Stimulated activated CD8-positive, alpha-beta memory T cell treated with anti-CD3 and anti-CD28 coated beads, Interleukin-7, amount 100 ng/mL, for 24 hours (primary cell): ENCODE results near the gene SALL4.
"Not testable (repeated sequence)": the region's sequence is repeated elsewhere in the genome, so short reads cannot be mapped to it uniquely, and the experiment has no call there.

Experiments used
- DNase-seq: peaks from one replicate; pipeline ENCODE4 v3.0.0-alpha.2; 2020; ENCODE audit warnings: low read depth

Gene SALL4

DNA sequence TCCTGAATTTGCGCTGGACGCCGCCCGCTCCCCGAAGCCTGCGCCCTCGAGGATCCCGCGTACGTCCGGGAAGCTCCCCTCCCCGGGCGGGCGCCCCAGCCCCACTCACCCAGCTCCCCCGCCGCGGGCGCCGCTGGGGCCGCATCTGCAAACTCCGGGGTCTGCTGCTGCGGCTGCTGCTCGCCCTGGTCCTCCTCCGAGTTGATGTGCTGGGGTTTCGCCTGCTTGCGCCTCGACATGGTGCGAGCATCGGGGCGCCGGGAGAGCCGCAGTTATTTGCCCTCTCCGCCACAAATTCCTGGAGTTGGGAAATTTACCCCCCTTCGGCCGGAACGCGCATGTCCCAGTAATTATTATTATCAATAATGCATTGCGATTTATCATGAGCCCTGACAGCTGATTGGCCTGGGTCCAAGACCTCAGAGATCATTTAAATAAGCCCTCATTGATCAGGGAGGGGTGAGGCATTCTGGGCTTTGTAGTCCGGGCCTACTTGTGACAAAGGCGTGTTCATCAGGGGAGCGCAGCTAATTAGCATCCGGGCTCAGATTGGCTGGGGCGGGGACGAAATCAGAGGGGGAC, at the start of gene SALL4:
TSS of gene SALL4 (minus strand) at position 352 of the 582 bp plus-strand sequence. CDS start at position 239, 113 bp downstream.
- DNase-seq = no peak

DNA sequence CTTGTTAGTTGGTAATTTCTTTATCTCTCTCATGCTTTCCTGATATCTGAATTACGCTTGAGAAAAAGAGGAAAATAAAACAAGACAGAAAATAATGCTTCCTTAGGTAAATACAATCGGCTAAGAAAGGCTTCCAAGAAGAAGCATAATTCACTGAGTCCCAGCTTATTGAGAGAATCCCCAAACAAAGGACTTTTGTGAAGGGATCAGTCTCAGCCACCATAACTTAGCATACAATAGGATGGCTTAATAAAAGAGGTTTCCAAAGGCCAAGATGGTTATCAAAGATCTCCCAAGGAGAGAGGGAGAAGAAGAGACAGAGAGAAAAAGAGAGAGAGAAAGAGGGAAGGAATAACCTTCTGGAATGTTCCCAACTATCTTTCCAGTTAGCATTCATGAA, 46.0 kb upstream of the SALL4 start:
- DNase-seq = no peak

DNA sequence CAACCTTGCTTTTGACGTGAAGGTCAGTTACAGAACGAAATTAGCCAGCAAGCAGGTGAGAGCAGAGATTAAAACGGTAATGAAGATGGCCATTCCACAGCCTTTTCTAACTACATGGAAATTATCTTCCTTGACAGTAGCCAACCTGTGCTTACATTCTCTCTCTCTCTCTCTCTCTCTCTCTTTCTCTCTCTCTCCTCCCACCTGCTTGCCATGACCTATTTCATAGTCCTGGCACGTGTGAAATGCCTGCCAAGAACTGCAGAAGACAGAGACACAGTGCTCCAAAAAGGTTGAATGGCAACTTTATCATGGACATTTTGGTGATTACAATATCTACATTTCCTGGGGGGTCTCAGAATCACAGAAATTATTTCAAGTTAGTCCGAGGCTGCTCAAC, 38.5 kb upstream of the SALL4 start:
- no peak for DNase-seq

DNA sequence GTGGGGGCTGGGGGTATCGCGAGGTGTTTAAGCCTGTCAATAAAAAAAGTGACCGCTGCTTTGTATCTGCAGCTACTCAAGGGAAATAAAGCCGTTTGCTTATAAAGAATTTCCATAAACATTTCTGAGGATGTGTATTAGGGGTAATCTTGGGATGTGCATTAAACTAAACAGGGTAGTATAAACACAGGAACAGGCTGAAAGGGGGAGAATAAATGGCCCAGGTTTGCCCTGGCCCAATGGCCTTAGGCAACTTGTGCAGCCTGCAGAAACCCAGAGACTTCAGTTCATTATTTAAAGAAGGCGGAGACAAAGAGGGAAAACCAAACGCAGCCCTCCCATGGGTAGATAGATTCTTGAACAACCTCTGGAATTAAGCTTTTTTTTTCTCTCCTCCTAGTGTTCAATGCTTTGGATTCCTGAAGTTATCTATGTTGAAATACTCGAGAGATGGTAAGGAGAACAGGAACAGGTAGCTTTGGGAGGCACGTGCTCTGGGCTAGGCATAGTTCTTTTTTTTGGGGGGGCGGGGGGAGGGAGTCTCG, 35.6 kb upstream of the SALL4 start:
- DNase-seq = no peak

DNA sequence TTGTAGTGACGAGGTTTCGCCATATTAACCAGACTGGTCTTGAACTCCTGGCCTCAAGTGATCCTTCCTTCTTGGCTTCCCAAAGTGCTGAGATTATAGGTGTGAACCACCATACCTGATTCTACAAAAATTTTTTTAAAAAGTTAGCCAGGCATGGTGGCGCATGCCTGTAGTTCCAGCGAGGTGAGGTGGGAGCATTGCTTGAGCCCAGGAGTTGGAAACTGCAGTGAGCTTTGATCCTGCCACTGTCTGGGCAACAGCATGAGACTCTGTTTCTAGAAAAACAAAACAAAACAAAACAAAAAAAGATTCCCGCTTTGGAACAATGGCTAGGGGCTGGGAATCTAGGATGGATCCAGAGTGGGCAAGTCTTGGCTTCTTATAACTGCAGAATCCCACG, 35.1 kb upstream of the SALL4 start:
- no peak for DNase-seq

DNA sequence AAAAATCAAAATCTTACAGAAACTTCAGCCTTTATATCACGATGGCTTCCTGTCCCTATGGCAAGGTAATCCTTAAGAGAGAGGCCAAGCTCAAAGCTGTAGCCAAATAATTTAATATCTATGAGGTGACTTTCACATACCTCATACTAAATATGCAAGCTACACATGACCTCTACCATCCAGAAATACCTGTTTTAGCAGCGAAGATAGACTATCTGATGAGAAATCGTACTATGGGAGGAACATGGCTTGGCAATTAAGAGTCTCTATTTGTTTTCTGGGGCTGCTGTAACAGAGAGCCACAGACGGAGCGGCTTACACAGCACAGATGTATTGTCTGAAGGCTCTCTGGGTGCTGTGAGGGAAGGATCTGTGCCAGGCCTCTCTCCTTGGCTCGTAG, 31.0 kb upstream of the SALL4 start:
- no peak for DNase-seq

DNA sequence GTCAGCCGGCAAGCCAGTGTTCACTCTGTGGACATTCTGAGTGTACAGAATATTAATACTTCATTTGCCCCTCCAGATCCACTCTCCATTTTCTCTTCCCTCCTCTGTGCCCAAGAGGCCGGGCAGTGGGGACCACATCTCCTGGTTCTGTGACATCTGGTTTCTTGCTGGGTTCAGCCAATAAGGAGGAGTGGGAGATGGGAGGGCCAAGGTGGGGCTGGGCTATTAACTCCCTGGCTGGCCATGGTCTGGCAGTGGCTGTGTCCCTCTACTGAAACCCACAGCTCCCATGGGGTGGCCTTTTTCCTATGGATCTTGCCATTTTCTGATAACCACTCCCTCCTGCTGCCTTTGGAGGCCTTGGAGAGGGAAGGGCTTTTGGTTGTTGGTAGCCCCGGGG, 30.0 kb upstream of the SALL4 start:
- DNase-seq = no peak

DNA sequence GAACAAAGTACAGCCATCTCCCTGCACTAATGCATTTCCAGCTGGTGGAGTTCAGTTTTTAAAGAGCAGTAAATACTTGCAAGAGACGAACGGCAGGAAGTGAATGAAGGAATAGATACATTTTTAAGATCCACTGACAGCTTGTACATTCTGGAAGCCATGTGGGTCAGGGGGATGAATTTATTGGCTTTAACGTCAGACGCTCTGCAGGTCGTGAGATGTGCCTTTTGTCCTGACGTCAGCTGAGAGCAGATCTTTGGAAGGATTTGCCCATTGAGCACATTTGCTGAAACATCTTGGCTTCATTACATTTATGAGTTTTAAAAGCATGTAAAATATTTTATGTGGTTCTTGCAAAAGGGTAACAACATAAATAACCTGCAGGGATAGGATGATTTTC, 29.5 kb upstream of the SALL4 start:
- no peak for DNase-seq

DNA sequence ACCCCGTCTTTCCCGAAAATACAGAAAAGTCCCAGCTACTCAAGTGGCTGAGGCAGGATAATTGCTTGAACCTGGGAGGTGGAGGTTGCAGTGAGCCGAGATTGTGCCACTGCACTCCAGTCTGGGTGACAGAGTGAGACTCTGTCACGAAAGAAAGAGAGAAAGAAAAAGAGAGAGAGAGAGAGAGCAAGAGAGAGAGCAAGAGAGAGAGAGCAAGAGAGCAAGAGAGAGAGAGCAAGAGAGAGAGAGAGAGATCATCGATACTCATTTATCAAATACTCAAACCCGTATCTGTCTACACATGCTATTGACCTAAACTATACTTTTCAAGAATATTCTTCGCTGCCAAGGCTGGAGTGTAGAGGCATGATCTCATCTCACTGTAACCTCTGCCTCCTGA, 28.2 kb upstream of the SALL4 start:
- no peak for DNase-seq

DNA sequence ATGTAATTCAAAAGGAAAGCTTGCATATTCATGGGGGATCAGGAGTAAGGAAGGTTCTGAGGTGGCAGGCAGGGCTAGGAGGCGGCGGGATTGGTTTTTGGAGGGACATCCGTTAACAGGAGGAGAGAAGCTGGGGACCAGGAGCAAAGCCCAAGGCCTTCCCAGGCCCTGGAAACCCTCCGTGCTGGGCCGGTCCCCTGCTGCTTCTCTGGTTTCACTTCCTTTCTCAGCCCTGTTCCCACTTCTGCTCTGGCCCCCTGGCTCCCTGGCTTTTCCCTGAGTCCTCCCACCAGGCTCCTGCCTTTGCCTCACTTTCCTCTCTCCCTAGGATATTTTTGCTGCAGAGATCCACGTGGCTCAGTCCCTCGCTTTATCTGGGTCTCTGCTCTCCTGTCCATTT, 26.4 kb upstream of the SALL4 start:
- no peak for DNase-seq

DNA sequence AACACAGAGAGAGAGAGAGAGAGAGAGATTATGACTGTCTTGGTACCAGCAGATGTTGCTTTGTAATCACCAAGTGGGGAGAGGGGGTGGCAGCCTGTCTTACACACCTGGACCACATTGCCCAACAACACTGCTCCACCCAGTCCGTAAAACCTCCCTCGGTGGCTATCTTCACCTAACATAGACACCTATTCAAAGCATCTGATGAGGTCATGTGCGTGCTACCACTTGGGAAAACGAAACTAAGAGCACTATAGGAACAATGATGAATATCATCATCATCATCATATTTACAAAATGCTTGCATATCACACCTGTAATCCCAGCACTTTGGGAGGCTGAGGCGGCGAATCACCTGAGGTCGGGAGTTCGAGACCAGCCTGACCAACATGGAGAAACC, 24.1 kb upstream of the SALL4 start:
- no peak for DNase-seq

DNA sequence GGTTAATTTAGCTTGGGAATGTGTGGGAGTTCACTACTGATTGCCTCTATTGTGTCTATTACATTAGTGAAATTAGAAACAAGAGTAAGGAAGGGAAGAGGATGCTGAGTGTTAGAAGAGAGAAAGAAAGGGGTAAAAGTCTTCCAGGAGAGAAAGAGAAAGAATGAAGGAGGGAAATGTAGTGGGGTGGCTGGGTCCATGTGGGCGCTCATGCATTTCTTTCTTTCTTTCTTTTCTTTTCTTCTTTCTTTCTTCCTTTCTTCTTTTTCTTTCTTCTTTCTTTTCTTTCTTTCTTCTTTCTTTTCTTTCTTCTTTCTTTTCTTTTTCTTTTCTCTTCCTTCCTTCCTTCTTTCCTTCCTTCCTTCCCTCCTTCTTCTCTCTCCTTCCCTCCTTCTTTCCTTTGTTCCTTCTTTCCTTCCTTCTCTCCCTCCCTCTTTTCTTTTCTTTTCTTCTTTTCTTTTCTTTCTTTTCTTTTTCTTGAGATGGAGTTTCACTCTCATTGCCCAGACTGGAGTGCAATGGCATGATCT, 16.2 kb upstream of the SALL4 start:
- DNase-seq = no peak

DNA sequence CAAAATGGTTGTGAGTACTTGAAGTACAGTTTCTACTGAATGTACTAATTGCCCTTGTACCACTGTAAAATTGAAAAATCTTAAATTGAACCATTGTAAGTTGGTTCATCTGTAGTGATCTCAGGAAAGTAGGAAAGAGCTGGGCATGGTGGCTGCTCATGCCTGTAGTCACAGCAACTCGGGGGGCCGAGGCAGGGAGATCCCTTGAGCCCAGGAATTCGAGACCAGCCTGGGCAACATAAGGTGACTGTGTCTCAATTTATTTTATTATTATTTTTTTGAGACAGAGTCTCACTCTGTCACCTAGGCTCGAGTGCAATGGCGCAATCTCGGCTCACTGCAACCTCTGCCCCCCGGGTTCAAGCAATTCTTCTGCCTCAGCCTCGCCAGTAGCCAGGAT, 14.5 kb upstream of the SALL4 start:
- DNase-seq = not testable (repeated sequence)

DNA sequence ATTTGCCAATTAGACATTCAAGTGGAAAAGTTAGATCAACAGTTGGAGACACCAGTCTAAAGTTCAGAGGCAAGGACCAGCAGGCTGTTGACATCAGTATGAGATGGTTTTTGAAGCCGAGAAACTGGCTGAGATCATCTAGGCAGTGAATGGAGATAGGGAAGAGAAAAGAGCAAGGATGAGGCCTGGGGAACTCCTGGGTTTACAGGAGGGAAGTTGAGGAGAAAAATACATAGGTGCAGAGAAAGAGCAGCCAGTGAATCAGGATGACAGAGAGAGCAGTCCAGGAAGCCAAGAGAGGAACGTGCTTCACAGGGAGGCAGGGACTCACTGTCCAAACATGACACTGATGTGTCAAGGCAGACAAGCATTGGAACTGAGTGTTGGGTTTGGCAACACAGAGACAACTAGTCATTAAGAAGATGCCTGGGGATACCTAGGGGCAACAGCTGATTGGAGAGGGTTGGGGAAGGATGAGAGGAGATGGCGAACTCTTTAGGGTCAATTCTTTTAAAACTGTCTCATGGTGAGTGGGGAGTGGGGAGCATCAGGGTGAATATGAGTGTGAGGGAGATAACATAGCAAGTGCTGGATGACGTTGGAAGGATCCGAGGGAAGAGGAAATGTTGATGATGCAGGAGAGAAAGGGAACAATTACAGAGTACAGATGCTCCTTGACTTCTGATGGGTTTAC, 13.2 kb upstream of the SALL4 start:
- no peak for DNase-seq

DNA sequence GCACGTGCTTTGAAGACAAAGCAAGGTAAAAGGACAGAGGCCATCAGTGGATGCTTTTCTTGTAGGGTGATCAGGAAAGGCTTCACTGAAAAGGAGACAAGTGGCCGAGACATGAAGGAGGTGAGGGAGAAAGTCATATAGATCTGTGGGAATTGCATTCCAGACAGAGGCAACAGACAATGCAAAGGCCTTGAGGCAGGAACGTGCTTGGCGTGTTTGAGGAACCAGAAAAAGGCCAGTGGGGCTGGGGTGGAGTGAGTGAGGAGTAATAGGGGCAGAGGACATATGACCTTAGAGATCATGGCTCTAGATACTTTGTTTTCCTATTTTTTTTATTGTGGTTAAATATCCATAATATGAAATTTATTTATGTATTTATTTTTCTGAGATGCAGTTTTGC, 10.5 kb upstream of the SALL4 start:
- no peak for DNase-seq

DNA sequence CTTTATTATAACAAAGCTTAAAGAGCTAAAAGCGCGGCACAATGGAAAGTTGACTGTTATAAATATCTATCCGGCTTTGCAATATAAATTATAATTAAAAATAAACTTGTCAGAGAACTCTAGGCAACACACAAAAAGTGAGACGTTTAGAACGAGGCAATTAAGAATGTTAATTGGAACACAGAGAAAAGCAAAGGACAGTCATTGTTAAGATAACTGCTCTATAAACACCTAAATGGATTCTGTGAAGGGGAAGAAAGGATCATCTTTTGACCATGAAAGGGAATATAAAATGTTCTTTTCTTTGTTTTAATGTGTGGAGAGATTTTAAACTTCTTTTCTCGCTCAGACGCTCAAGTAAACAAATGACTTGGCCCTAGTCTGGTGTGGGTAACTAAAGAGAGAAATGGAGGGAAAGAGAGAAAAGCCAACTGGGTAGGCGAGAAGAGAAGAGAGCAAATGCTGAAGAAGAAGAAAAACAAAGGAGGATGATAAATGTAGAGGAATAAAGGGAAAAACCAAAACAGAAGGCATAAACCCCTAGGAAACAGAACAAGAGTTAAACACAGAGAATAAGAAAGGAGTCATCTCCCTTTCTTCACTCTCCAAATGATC, 9.3 kb upstream of the SALL4 start:
- no peak for DNase-seq

DNA sequence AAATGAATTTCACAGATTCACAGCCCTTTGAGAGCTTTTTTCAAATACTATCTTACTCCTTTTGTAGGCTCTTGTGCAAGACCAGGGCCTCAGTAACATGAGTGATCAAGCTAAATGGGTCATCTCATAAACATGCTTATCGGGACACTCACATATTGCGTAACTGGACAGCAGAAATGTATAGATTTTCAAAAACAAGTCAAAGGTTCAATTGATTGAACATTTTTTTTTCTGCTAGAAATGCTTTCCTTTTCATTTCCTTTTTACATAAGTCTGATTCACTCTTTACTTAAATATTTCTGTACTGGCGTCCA, 8.7 kb upstream of the SALL4 start:
- no peak for DNase-seq

DNA sequence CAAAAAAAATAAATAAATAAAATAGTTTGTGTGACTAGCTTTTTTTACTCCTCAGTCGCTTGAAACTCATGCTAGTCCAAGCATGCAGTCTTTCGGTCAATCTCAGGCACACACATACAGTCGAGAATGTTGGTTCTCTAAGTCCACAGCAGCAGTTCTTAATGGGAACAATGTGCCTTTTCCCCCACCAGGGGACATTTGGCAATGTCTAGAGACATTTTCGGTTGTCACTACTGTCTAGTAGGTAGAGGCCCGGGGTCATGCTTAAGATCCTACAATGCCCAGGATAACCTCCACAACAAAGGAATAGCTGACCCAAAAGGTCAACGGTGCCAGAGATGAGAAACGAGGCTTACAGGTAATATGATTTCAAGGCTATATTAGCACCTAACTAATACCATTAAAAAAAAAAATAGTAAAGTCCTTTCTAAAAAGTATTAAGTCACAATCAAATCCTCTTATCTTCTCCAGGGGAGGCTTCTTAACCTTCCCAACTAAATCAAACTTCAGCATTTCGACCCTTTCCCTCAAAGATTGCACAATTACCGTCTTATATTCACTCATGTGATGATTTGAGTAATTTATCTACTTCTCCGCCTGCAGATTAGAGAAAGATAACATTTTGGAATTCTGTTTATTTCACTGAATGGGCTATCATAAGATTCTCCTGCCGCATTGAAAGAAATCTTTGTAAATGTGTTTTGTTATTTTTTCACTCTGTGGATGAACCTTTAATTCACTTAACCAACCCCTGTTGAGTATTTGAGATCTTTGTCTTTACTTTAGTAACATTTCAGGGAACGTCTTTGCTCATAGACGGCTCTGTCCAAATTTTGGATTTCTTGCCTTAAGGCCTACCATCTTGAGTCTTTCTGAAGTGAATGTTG, 8.1 kb upstream of the SALL4 start:
- no peak for DNase-seq

DNA sequence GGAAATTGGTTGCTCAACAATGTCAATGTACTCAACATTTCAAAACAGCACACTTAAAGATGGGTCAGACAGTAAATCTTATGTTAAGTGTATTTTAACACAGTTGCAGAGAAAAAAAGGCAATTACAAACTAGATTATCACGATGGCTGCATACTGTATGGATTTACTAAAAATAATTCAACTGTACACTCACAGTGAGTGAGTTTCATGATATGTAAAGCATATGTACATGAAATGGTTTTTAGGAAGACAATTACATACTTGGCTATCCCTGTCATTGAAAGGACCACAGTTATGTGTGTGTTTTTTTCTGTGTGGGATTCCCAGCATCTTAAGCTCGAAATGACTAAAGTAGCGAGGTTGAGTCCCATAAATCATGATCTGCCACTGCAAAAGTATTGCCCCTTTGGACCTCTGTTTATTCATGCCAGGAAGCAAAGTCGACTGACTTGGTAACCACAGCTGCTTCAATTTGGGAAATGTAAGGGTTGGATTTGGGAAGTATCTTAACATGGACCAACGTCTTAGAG, 5.5 kb upstream of the SALL4 start:
- DNase-seq = no peak

DNA sequence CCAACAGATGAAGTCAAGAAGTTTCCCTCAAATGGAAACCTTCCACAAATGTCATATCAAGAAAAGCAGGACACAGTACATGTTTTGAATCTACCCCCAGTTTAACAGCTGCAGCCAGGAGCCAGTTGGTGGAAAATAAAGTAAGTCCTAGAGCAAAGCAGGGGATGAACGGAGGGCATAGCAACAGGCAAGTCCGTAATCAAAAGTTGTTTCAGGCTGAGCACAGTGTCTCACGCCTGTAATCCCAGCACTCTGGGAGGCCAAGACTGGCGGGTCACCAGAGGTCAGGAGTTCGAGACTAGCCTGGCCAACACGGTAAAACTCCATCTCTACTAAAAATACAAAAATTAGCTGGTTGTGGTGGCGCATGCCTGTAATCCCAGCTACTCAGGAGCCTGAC, 2.4 kb upstream of the SALL4 start:
- DNase-seq = no peak

DNA sequence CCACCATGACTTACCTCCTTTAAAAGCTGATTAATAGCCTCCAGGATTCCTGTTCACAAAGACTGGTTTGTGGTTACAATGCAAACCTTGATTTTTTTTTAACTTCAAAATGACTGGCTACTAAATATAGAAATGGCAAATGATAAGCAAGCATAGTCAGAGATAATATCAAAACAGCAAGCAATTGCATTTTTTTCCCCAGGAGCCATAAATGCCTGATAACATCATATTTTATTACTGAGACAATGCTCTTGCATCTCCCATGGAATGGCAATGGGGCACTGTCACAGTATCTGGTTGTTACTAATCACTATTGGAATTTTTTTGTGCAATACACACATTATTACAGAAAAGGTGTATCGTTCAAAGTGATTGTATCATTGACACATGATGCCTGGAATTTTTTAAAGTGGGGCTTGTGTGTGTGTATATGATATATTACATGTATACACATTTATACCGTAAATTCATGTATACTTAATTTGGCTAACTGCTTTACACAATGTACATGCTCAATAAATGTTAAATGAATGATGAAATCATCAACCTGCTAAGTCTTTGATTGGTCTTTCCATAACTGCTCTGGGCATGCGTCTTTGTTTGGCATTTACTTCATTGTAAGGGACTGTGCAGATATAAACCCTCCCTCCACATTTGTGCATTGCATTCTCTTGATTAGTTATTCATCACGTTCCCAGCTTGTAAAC, 980 bp upstream of the SALL4 start:
- no peak for DNase-seq

DNA sequence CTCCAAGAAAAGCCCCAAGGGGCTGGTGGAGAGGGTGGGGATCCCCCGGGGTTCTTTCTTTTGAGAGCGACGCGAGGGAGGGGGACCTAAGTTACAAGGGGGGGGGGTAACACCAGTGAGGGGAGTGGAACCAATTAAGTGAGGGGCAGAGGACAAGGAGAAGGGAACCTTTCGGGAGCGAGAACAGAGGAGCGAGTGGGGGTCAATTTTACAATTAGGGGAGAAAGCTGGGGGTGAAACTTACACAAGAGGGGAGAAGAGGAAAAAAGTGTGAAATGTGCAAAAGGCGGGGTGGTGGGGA, 548 bp downstream of the SALL4 start:
- no peak for DNase-seq
